HS-27A (cell line): Measurements from ENCODE around the gene NGEF.

Source experiments
- DNase-seq: peaks from one replicate; pipeline ENCODE4 v3.0.0-alpha.2; 2012; ENCODE audit warnings: low read depth, missing footprints

The NGEF gene

GRCh38 chr2:232884549-232885263, 128.3 kb downstream of the NGEF start:
- no peak for DNase-seq

- DNase-seq, result no peak
Observed at GRCh38 chr2:232884001-232884421, 129.0 kb downstream of the NGEF start.

- no peak for DNase-seq
Observed at GRCh38 chr2:232883116-232883721, 129.8 kb downstream of the NGEF start.

- no peak for DNase-seq
Observed at GRCh38 chr2:232882505-232883115, 130.4 kb downstream of the NGEF start.

- DNase-seq, result no peak
Observed at GRCh38 chr2:232882085-232882484, 131.0 kb downstream of the NGEF start.

- no peak for DNase-seq
Observed at GRCh38 chr2:232880764-232881351, 132.2 kb downstream of the NGEF start.

GRCh38 chr2:232879618-232880494, 133.2 kb downstream of the NGEF start:
- no peak for DNase-seq

- DNase-seq, result no peak
Observed at GRCh38 chr2:232878855-232879617, 134.0 kb downstream of the NGEF start.

- DNase-seq, result no peak
Observed at GRCh38 chr2:232877940-232878511, 135.0 kb downstream of the NGEF start.

- DNase-seq, result no peak
Observed at GRCh38 chr2:232876978-232877441, 136.0 kb downstream of the NGEF start.

- no peak for DNase-seq
Observed at GRCh38 chr2:232876161-232876977, 136.7 kb downstream of the NGEF start.

GRCh38 chr2:232875256-232876121, 137.6 kb downstream of the NGEF start:
- no peak for DNase-seq

GRCh38 chr2:232874677-232875223, 138.3 kb downstream of the NGEF start:
- no peak for DNase-seq

- DNase-seq, result no peak
Observed at GRCh38 chr2:232873909-232874641, 139.0 kb downstream of the NGEF start.

GRCh38 chr2:232873292-232873908, 139.7 kb downstream of the NGEF start:
- no peak for DNase-seq

GRCh38 chr2:232872826-232873225, 140.2 kb downstream of the NGEF start:
- DNase-seq, result no peak
